ENCODE data around the gene TRAF4.
"Not testable (repeated sequence)": the region's sequence is repeated elsewhere in the genome, so short reads cannot be mapped to it uniquely, and the experiment has no call there.

TRAF4 gene

GRCh38 chr17:28763804-28764266 is 20.0 kb downstream of the TRAF4 start:
- peak; percentile 69 to 71 for DNase-seq
- ATAC-seq = peak; percentile 57
- H3K4me3 Mint-ChIP-seq = no peak overlapping the region
- H3K27ac Mint-ChIP-seq = peak overlapping the region in 1 of 2 donors; percentile 25
- peaks cover 18% of the 10 kb centered on the region for H3K4me1 Mint-ChIP-seq
- no peaks in the 10 kb centered on the region for H3K9me3 Mint-ChIP-seq
- H3K27me3 Mint-ChIP-seq = no peaks in the 10 kb centered on the region

DNA sequence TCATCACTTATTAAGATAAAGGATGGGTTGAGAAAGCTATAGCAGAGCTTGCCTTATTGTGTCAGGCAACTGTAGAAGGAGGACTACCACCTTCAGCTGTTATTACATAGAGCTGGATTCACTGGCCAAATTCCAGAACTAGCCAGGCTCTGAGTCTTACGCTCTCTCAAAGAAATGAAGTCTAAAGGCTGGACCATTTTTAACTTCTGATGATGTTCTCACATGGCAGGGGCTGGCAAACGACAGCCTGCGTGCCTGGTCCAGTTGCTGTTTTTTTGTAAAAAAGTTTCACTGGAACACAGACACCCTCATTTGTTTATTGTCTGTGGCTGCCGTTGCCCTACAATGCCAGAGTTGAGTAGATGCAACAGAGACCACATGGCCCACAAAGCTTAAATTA is 21.2 kb downstream of the TRAF4 start:
- ATAC-seq = no peak
- no peak overlapping the region for H3K27ac Mint-ChIP-seq
- H3K27me3 Mint-ChIP-seq = no peaks in the 10 kb centered on the region

DNA sequence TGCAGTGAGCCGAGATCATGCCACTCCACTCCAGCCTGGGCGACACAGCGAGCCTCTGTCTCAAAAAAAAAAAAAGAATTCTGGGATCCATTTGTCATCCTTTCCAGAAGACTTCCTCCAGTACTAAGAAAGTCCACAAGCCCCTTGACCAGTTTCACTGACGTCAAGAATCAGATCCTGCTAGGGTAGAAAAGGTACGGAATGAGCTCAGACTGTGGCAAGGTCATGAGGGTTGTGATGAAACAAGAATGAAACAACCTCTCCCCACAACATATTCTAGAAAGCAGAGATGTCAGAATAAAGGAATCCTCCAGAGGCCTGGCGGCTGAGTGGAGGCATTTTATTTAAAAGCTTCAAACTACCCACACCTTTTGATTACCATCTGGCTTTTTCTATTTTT is 29.9 kb downstream of the TRAF4 start:
- Mint-ChIP-seq H3K27ac (no peak overlapping the region), H3K9me3 (no peaks in the 10 kb centered on the region), H3K4me1 (peaks cover 26% of the 10 kb centered on the region), H3K4me3 (no peak overlapping the region), H3K27me3 (no peaks in the 10 kb centered on the region)
- ATAC-seq = peak; percentile 69
- no peak for DNase-seq

More for the DNA sequence above, 21.2 kb downstream of the TRAF4 start:
- Mint-ChIP-seq H3K9me3 (no peaks in the 10 kb centered on the region), H3K4me3 (no peak overlapping the region), H3K4me1 (peaks cover 23% of the 10 kb centered on the region)
- DNase-seq = no peak

- Mint-ChIP-seq H3K27me3 (no peaks in the 10 kb centered on the region), H3K9me3 (no peaks in the 10 kb centered on the region), H3K27ac (no peak overlapping the region), H3K4me1 (peaks cover 30% of the 10 kb centered on the region), H3K4me3 (no peak overlapping the region)
- no peak for DNase-seq
- no peak for ATAC-seq
Measured at GRCh38 chr17:28774206-28774605, 30.4 kb downstream of the TRAF4 start.

DNA sequence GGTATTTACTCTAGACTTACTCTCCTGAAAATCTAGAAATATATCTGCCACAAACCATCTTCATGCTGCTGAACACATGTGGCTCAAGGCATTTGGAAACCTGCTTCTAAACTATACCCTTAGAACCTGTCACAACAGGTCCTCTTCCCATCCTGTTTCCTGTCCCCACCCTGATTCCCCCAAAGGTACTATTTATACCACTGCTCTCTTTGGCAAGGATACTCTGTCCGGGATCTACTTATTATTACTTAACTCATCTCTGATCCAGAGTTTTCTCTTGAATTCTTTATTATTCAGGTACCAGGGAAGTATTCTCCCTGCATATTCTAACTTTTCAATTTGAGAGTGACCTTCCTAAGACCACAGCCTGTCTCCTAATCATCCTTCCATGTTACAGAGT is 33.4 kb downstream of the TRAF4 start:
- Mint-ChIP-seq H3K27ac (peak overlapping the region in 1 of 2 donors; percentile 72), H3K4me3 (no peak overlapping the region), H3K27me3 (no peaks in the 10 kb centered on the region), H3K9me3 (no peaks in the 10 kb centered on the region), H3K4me1 (peaks cover 34% of the 10 kb centered on the region)
- DNase-seq (no peak), ATAC-seq (no peak)

GRCh38 chr17:28779601-28780000 is 35.8 kb downstream of the TRAF4 start:
- DNase-seq, H3K27ac Mint-ChIP-seq, H3K4me3 Mint-ChIP-seq, H3K9me3 Mint-ChIP-seq, ATAC-seq, H3K27me3 Mint-ChIP-seq: not testable (repeated sequence)
- peaks cover 34% of the 10 kb centered on the region for H3K4me1 Mint-ChIP-seq

- H3K27ac Mint-ChIP-seq = no peak overlapping the region
- no peaks in the 10 kb centered on the region for H3K27me3 Mint-ChIP-seq
- no peaks in the 10 kb centered on the region for H3K9me3 Mint-ChIP-seq
- no peak for ATAC-seq
- no peak overlapping the region for H3K4me3 Mint-ChIP-seq
- H3K4me1 Mint-ChIP-seq = peaks cover 19% of the 10 kb centered on the region
- DNase-seq = no peak
Measured at GRCh38 chr17:28783161-28783560, 39.4 kb downstream of the TRAF4 start.

- ATAC-seq (no peak), DNase-seq (no peak)
- Mint-ChIP-seq H3K4me3 (no peak overlapping the region), H3K27ac (no peak overlapping the region), H3K27me3 (no peaks in the 10 kb centered on the region), H3K4me1 (peaks cover 16% of the 10 kb centered on the region), H3K9me3 (no peaks in the 10 kb centered on the region)
Measured at GRCh38 chr17:28788100-28788499, 44.3 kb downstream of the TRAF4 start.

DNA sequence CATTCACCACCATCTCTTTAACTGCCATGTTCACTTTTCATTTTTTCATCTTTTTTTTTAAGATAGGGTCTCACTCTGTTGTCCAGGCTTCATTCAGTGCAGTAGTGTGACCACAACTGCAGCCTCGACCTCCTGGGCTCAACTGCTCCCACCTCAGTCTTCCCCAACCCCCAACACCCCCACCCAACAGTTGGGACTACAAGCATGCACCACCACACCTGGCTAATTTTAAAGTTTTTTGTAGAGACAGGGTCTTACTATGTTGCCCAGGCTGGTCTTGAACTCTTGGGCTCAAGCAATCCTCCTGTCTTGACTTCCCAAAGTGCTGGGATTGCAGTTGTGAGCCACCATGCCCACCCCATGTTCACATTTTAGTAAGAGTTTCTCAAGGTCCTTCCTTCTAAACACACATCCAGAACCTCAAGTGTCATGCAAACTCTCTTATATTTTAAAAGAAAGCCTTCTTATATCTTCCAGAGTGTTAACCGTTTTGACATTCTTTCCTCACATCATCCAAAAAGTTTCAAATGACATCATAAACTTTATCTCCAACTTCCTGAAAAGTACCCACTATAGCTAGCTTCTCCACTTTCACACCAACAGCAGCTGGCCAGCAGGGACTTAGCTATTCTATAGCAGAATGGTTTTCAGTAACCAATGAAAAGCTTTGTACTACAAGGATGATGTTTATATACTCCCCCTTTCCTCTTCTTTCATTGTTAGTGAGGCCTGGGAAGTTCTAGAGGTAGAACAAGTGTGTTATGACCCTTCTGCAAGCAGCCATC is 49.3 kb downstream of the TRAF4 start:
- Mint-ChIP-seq H3K4me1 (peaks cover 35% of the 10 kb centered on the region), H3K4me3 (no peak overlapping the region), H3K9me3 (no peaks in the 10 kb centered on the region), H3K27ac (peak overlapping the region in 1 of 2 donors; percentile 6), H3K27me3 (no peaks in the 10 kb centered on the region)
- no peak for ATAC-seq
- DNase-seq = no peak

GRCh38 chr17:28794846-28795441 is 51.1 kb downstream of the TRAF4 start:
- not testable (repeated sequence) for H3K4me3 Mint-ChIP-seq, H3K9me3 Mint-ChIP-seq

GRCh38 chr17:28796062-28796461 is 52.3 kb downstream of the TRAF4 start:
- no peak for ATAC-seq
- Mint-ChIP-seq H3K9me3 (no peaks in the 10 kb centered on the region), H3K4me3 (no peak overlapping the region), H3K4me1 (peaks cover 20% of the 10 kb centered on the region), H3K27ac (no peak overlapping the region), H3K27me3 (no peaks in the 10 kb centered on the region)
- no peak for DNase-seq

More at GRCh38 chr17:28794846-28795441, 51.1 kb downstream of the TRAF4 start:
- Mint-ChIP-seq H3K4me1 (peaks cover 25% of the 10 kb centered on the region), H3K27ac (peak overlapping the region in 1 of 2 donors; percentile 67)
- DNase-seq, ATAC-seq, H3K27me3 Mint-ChIP-seq: not testable (repeated sequence)

All from stimulated activated naive CD8-positive, alpha-beta T cell treated with anti-CD3 and anti-CD28 coated beads, Interleukin-15, amount 100 ng/mL, for 72 hours (primary cell).